Suprapubic skin (tissue), 4 donors: Measurements from ENCODE around the gene EZR. TPM values are rescaled to one million over a fixed set of nuclear protein-coding genes. Genes with fewer than 3 reads are reported as not detected.
A peak's percentile ranks its signal among the peaks of the same experiment; 100 is the strongest.

Experiments
- DNase-seq, 2 donors: peaks; one replicate each; pipeline ENCODE4 v3.0.0-alpha.2; 2019; ENCODE audit warnings: low spot score in 2 of 2
- H3K27ac ChIP-seq: fragments of 200-600 bp; sonication (generic); one replicate; pipeline ENCODE4 v1.5.1; 2019
- H3K27me3 ChIP-seq: fragments of 200-600 bp; sonication (generic); one replicate; pipeline ENCODE4 v1.5.1; 2019
- H3K36me3 ChIP-seq: fragments of 200-600 bp; sonication (generic); one replicate; pipeline ENCODE4 v1.5.1; 2019
- H3K4me1 ChIP-seq: fragments of 200-600 bp; sonication (generic); one replicate; pipeline ENCODE4 v1.5.1; 2019
- H3K4me3 ChIP-seq: fragments of 200-600 bp; sonication (generic); one replicate; pipeline ENCODE4 v1.5.1; 2019; ENCODE audit warnings: mild to moderate bottlenecking
- H3K9me3 ChIP-seq: fragments of 200-600 bp; sonication (generic); one replicate; pipeline ENCODE4 v1.5.1; 2019
- CTCF ChIP-seq, 2 donors: fragments of 200-600 bp in 1 of 2; fragments of 450-650 bp in 1 of 2; sonication (generic) in 1 of 2; IDR thresholded peaks; one replicate each; pipeline ENCODE4 v1.5.1; 2016 to 2019; ENCODE audit warnings: antibody characterized with exemption in 2 of 2, mild to moderate bottlenecking in 1 of 2, moderate library complexity in 1 of 2
- EP300 ChIP-seq: sonication (generic); formaldehyde crosslinking; IDR thresholded peaks from one replicate; pipeline ENCODE4 v1.6.1; 2017; ENCODE audit warnings: antibody characterized with exemption
- POLR2A ChIP-seq, 2 donors: fragments of 450-650 bp; IDR thresholded peaks; one replicate each; pipeline ENCODE4 v1.6.1; 2017; ENCODE audit warnings: antibody characterized with exemption in 2 of 2, mild to moderate bottlenecking in 2 of 2, moderate library complexity in 2 of 2
- POLR2AphosphoS5 ChIP-seq, 3 donors: sonication (generic); formaldehyde crosslinking; IDR thresholded peaks; one replicate each; pipeline ENCODE4 v1.6.1; 2017; ENCODE audit warnings: antibody characterized with exemption in 3 of 3
- WGBS: methylation state at CpG from one replicate; pipeline ENCODE4 v1.1.5; 2018; 5-methylcytosine and 5-hydroxymethylcytosine counted together
- total RNA-seq, 4 donors: library from RNA; depleted of rRNA; stranded (reverse); fragments of >200 nt; gene quantifications; one replicate each; pipeline ENCODE4 v1.1.0, GENCODE V29; 2016

EZR gene
- total RNA-seq, 4 donors from 2014 or later, result 154 to 394 (median 238) TPM

- DNase-seq, result no peak
These were observed 13.3 kb downstream of the EZR start for GRCh38 chr6:158805698-158806377.

GRCh38 chr6:158804207-158804606, 15.0 kb downstream of the EZR start:
- H3K27me3 ChIP-seq, result no peaks in the 10 kb centered on the region
- no peak overlapping the region for H3K4me3 ChIP-seq
- H3K36me3 ChIP-seq, result peaks cover 4% of the 10 kb centered on the region
- no peak for DNase-seq
- TF ChIP-seq POLR2A (IDR thresholded peaks at IDR 0.05), result no peak
- no peak for TF ChIP-seq POLR2AphosphoS5 (IDR thresholded peaks at IDR 0.05)
- no peak for TF ChIP-seq CTCF (IDR thresholded peaks at IDR 0.05)
- TF ChIP-seq EP300, result no peak
- no peak overlapping the region for H3K27ac ChIP-seq
- no peaks in the 10 kb centered on the region for H3K9me3 ChIP-seq
- H3K4me1 ChIP-seq, result peaks cover 64% of the 10 kb centered on the region

More at GRCh38 chr6:158805698-158806377, 13.3 kb downstream of the EZR start:
- Histone ChIP-seq H3K4me3 (no peak overlapping the region), H3K36me3 (peaks cover 4% of the 10 kb centered on the region), H3K27me3 (no peaks in the 10 kb centered on the region), H3K4me1 (peaks cover 66% of the 10 kb centered on the region), H3K9me3 (no peaks in the 10 kb centered on the region), H3K27ac (no peak overlapping the region)
- WGBS, result 82% methylated on average over 5 of the region's 5 CpGs
- no peak for TF ChIP-seq POLR2AphosphoS5 (IDR thresholded peaks at IDR 0.05)
- TF ChIP-seq EP300, result no peak
- TF ChIP-seq POLR2A (IDR thresholded peaks at IDR 0.05), result no peak
- TF ChIP-seq CTCF (IDR thresholded peaks at IDR 0.05), result no peak

DNA sequence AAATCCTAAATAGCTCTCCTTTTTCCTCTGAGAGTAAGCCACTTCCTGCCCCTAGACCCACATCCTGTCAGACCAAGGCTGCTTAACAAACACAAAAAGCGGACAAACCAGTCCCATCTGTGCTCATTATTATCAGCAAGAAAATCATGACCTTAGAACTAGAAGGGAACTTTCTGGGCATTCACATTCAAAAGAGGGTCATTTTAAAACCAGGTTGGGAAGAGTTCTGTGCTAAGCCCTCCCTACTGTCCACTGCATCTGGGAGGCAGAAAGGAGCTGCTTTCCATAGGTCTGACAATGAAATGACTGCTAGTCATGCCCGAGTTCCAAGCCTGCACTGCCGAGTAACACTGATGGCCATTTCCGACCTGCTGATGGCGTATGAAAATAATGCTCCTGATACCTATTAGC, 15.4 kb downstream of the EZR start:
- TF ChIP-seq EP300, result no peak
- TF ChIP-seq POLR2A (IDR thresholded peaks at IDR 0.05), result no peak
- no peak for TF ChIP-seq POLR2AphosphoS5 (IDR thresholded peaks at IDR 0.05)
- TF ChIP-seq CTCF (IDR thresholded peaks at IDR 0.05), result no peak
- peaks cover 64% of the 10 kb centered on the region for H3K4me1 ChIP-seq
- DNase-seq, result no peak
- no peak overlapping the region for H3K27ac ChIP-seq
- no peak overlapping the region for H3K4me3 ChIP-seq
- no peaks in the 10 kb centered on the region for H3K9me3 ChIP-seq
- no peaks in the 10 kb centered on the region for H3K27me3 ChIP-seq
- H3K36me3 ChIP-seq, result peaks cover 4% of the 10 kb centered on the region
- WGBS, result 40% methylated on average over 5 of the region's 5 CpGs

- 79% methylated on average over 7 of the region's 7 CpGs for WGBS
- H3K27ac ChIP-seq, result no peak overlapping the region
- no peak for TF ChIP-seq POLR2A (IDR thresholded peaks at IDR 0.05)
- peaks cover 63% of the 10 kb centered on the region for H3K4me1 ChIP-seq
- H3K27me3 ChIP-seq, result no peaks in the 10 kb centered on the region
- H3K9me3 ChIP-seq, result no peaks in the 10 kb centered on the region
- no peak for DNase-seq
- no peaks in the 10 kb centered on the region for H3K36me3 ChIP-seq
- H3K4me3 ChIP-seq, result no peak overlapping the region
These were observed 17.4 kb downstream of the EZR start for GRCh38 chr6:158801655-158802294.

- no peaks in the 10 kb centered on the region for H3K27me3 ChIP-seq
- peak overlapping the region; percentile 0 for H3K27ac ChIP-seq
- H3K9me3 ChIP-seq, result no peaks in the 10 kb centered on the region
- 33% methylated on average over 11 of the region's 11 CpGs for WGBS
- H3K36me3 ChIP-seq, result no peaks in the 10 kb centered on the region
- TF ChIP-seq POLR2A (IDR thresholded peaks at IDR 0.05), result no peak
- no peak overlapping the region for H3K4me3 ChIP-seq
- no peak for DNase-seq
- H3K4me1 ChIP-seq, result peaks cover 52% of the 10 kb centered on the region
These were observed 19.9 kb downstream of the EZR start for GRCh38 chr6:158799051-158799792.

GRCh38 chr6:158798311-158798710, 20.9 kb downstream of the EZR start:
- no peaks in the 10 kb centered on the region for H3K36me3 ChIP-seq
- H3K9me3 ChIP-seq, result no peaks in the 10 kb centered on the region
- no peak overlapping the region for H3K4me3 ChIP-seq
- TF ChIP-seq CTCF (IDR thresholded peaks at IDR 0.05), result no peak
- TF ChIP-seq POLR2A (IDR thresholded peaks at IDR 0.05), result no peak
- TF ChIP-seq EP300, result no peak
- TF ChIP-seq POLR2AphosphoS5 (IDR thresholded peaks at IDR 0.05), result no peak
- H3K27ac ChIP-seq, result no peak overlapping the region
- no peaks in the 10 kb centered on the region for H3K27me3 ChIP-seq
- DNase-seq, result no peak
- peaks cover 47% of the 10 kb centered on the region for H3K4me1 ChIP-seq
- 82% methylated on average over 8 of the region's 8 CpGs for WGBS
